ENCODE results near the gene MTOR. TPM values are rescaled to one million over a fixed set of nuclear protein-coding genes. Genes with fewer than 3 reads are reported as not detected.

The MTOR gene
- total RNA-seq, 6 donors from 2014 or later, result 27.5 to 61.0 (median 33.1) TPM

DNA sequence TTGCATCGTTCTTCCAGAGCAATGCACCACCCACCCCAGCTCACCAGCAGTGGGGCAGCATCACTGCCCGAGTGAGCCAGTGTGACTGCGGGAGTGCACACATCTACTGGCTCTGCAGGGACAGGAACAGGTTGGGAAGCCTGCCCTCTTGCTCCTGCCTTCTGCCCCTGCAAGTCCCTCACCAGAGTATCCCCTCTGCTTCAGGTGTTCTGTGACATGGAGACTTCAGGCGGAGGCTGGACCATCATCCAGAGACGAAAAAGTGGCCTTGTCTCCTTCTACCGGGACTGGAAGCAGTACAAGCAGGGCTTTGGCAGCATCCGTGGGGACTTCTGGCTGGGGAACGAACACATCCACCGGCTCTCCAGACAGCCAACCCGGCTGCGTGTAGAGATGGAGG lies 69.0 kb downstream of the MTOR start:
- peaks cover 6 to 86% (median 61%) of the 10 kb centered on the region in 4 donors for H3K36me3 ChIP-seq
- TF ChIP-seq POLR2A (IDR thresholded peaks at IDR 0.05) (no peak), EP300 (IDR thresholded peaks at IDR 0.05) (no peak), POLR2AphosphoS5 (IDR thresholded peaks at IDR 0.05) (no peak)
- TF ChIP-seq, protein P1, sequence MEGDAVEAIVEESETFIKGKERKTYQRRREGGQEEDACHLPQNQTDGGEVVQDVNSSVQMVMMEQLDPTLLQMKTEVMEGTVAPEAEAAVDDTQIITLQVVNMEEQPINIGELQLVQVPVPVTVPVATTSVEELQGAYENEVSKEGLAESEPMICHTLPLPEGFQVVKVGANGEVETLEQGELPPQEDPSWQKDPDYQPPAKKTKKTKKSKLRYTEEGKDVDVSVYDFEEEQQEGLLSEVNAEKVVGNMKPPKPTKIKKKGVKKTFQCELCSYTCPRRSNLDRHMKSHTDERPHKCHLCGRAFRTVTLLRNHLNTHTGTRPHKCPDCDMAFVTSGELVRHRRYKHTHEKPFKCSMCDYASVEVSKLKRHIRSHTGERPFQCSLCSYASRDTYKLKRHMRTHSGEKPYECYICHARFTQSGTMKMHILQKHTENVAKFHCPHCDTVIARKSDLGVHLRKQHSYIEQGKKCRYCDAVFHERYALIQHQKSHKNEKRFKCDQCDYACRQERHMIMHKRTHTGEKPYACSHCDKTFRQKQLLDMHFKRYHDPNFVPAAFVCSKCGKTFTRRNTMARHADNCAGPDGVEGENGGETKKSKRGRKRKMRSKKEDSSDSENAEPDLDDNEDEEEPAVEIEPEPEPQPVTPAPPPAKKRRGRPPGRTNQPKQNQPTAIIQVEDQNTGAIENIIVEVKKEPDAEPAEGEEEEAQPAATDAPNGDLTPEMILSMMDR (IDR thresholded peaks at IDR 0.05), result no peak
- no peak overlapping the region for H3K27ac ChIP-seq
- H3K9me3 ChIP-seq, result no peaks in the 10 kb centered on the region
- peak in 1 of 2 donors; percentile 17 for DNase-seq
- 96 to 97% methylated on average over 9 to 11 of the region's 11 CpGs for WGBS, 2 donors
- no peaks in the 10 kb centered on the region for H3K4me1 ChIP-seq
- no peak overlapping the region for H3K4me3 ChIP-seq
- no peaks in the 10 kb centered on the region for H3K27me3 ChIP-seq
- no peak for ATAC-seq (ENCODE audit: low FRiP score in 2 of 2)

DNA sequence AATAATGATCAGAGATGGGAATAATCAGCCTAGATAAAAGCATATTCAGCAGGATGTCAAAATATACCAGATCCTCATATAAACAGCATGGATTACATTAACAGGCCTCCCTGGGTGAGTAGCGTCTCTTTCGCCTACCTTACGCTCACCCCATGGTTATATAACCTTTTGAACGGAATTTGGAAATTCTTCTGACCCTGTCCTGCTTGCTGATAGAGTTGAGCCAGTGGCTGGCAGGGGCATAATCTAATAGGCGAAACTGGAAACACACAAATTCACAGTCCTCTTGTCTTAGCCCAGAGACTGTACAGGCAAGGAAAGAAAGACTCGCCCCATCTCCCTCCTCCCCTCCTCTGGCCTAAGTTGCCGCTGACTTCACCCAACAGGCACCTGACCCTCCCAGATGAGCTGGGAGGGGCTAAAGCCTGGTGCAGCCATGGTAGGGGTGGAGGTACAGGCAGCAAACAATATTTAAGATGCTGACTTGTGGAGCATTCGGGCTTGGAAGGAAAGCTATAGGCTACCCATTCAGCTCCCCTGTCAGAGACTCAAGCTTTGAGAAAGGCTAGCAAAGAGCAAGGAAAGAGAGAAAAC lies 73.4 kb downstream of the MTOR start, which contains the start of gene ANGPTL7:
TSS of gene ANGPTL7 (plus strand) at position 498 of the 594 bp plus-strand sequence. CDS start 225 bp downstream, outside the sequence.
- Histone ChIP-seq H3K27ac (no peak within 1 kb of the TSS), H3K27me3 (no peaks in the 10 kb centered on the region), H3K9me3 (no peaks in the 10 kb centered on the region), H3K4me1 (no peaks in the 10 kb centered on the region), H3K36me3 (peaks cover 6 to 61% (median 29%) of the 10 kb centered on the region in 4 donors), H3K4me3 (no peak within 1 kb of the TSS)
- 85 to 92% methylated on average over 8 of the region's 8 CpGs for WGBS, 2 donors
- no peak for TF ChIP-seq POLR2AphosphoS5 (IDR thresholded peaks at IDR 0.05)
- TF ChIP-seq POLR2A (IDR thresholded peaks at IDR 0.05), result no peak
- TF ChIP-seq EP300 (IDR thresholded peaks at IDR 0.05), result no peak
- TF ChIP-seq, protein P1 (IDR thresholded peaks at IDR 0.05), result no peak
- no peak for DNase-seq
- ATAC-seq (ENCODE audit: low FRiP score in 2 of 2), result peak in 1 of 2 donors; percentile 46

DNA sequence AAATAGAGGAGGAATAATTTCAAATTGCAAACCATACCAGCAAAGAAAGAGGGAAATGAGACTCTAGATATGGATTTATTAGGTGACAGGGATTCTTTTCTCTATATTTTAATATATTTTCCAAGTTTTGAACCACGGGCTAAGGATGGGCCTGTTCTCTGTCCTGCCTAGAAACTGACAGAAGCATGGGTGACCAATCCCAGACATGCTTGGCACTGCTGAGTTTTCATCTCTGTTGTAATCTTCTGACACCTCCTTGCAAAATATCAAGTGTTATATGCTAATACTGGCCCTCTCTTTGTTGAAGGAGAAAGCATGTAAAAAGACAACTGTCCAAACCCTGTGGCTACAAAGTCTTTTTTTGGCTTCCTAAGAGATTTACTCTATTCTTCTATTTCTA lies 74.0 kb downstream of the MTOR start:
- ATAC-seq (ENCODE audit: low FRiP score in 2 of 2) (peak in 1 of 2 donors; percentile 39), DNase-seq (no peak)
- H3K27ac ChIP-seq, result no peak overlapping the region
- H3K9me3 ChIP-seq, result no peaks in the 10 kb centered on the region
- H3K27me3 ChIP-seq, result no peaks in the 10 kb centered on the region
- 80 to 100% methylated on average over 1 of the region's 1 CpG for WGBS, 2 donors
- H3K36me3 ChIP-seq, result peaks cover 4 to 59% (median 23%) of the 10 kb centered on the region in 4 donors
- no peaks in the 10 kb centered on the region for H3K4me1 ChIP-seq
- TF ChIP-seq, protein P1 (IDR thresholded peaks at IDR 0.05), result no peak
- TF ChIP-seq EP300 (IDR thresholded peaks at IDR 0.05), result no peak
- TF ChIP-seq POLR2A (IDR thresholded peaks at IDR 0.05), result no peak
- TF ChIP-seq POLR2AphosphoS5 (IDR thresholded peaks at IDR 0.05), result no peak
- H3K4me3 ChIP-seq, result no peak overlapping the region

DNA sequence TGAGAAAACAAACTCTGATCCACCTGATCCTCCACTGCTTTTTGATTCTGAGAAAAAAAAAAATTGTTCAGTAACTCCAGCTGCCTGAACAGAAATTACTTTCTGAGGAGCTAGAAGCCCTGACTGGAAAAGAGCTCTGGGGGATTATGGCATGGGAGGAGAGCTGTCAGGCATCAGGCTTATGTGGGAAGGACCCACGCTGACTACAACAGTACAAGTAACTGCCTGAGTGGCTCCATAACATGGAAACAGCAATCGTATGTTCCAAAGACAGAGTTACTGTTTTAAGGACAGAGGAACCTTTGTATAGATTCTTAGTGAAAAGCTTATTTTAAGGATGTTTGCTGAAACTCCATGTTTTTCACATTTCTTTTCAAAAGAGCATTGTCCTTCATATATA lies 74.4 kb downstream of the MTOR start:
- DNase-seq (no peak), ATAC-seq (ENCODE audit: low FRiP score in 2 of 2) (no peak)
- TF ChIP-seq POLR2A (IDR thresholded peaks at IDR 0.05), result no peak
- no peak for TF ChIP-seq EP300 (IDR thresholded peaks at IDR 0.05)
- TF ChIP-seq, protein P1 (IDR thresholded peaks at IDR 0.05), result no peak
- TF ChIP-seq POLR2AphosphoS5 (IDR thresholded peaks at IDR 0.05), result no peak
- no peaks in the 10 kb centered on the region for H3K27me3 ChIP-seq
- H3K27ac ChIP-seq, result no peak overlapping the region
- WGBS, 2 donors, result 84 to 91% methylated on average over 2 of the region's 2 CpGs
- no peaks in the 10 kb centered on the region for H3K4me1 ChIP-seq
- H3K36me3 ChIP-seq, result peaks cover 2 to 55% (median 19%) of the 10 kb centered on the region in 4 donors
- no peaks in the 10 kb centered on the region for H3K9me3 ChIP-seq
- H3K4me3 ChIP-seq, result no peak overlapping the region

DNA sequence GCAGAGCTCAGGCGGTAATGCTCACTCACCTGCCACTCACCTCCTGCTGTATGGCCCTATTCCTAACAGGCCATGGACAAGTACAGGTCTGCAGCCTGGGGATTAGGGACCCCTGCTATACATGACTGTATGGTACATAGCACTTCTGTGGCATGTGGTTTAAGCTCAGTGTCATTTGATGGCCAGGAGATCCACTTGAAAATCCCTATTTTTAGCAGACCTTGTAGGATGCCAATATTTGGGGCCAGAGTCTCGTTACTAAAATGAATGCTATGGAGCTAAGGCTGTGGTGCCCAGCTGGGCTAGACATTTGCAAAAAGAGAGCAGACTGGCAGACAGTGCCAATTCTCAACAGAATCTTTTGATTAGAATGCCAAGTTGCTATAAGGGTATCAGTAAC lies 74.9 kb downstream of the MTOR start:
- DNase-seq (no peak), ATAC-seq (ENCODE audit: low FRiP score in 2 of 2) (no peak)
- no peaks in the 10 kb centered on the region for H3K4me1 ChIP-seq
- no peaks in the 10 kb centered on the region for H3K9me3 ChIP-seq
- H3K36me3 ChIP-seq, result peaks cover 2 to 56% (median 18%) of the 10 kb centered on the region in 4 donors
- H3K27ac ChIP-seq, result no peak overlapping the region
- no peak overlapping the region for H3K4me3 ChIP-seq
- TF ChIP-seq EP300 (IDR thresholded peaks at IDR 0.05), result no peak
- TF ChIP-seq, protein P1 (IDR thresholded peaks at IDR 0.05), result no peak
- TF ChIP-seq POLR2AphosphoS5 (IDR thresholded peaks at IDR 0.05), result no peak
- no peak for TF ChIP-seq POLR2A (IDR thresholded peaks at IDR 0.05)
- H3K27me3 ChIP-seq, result no peaks in the 10 kb centered on the region
- 75 to 78% methylated on average over 2 of the region's 2 CpGs for WGBS, 2 donors
